CD4-positive, alpha-beta T cell treated with Interleukin-10 for 1 hour (primary cell): ENCODE measurements around the gene KLF7.

ENCODE experiments used
- DNase-seq: peaks from one replicate; pipeline ENCODE4 v3.0.0-alpha.2; 2020

Gene KLF7

GRCh38 chr2:207088839-207089238 is 76.9 kb downstream of the KLF7 start:
- DNase-seq = no peak

- no peak for DNase-seq
These were observed 77.5 kb downstream of the KLF7 start for GRCh38 chr2:207088276-207088675.

- no peak for DNase-seq
These were observed 78.5 kb downstream of the KLF7 start for GRCh38 chr2:207087046-207087902.

DNA sequence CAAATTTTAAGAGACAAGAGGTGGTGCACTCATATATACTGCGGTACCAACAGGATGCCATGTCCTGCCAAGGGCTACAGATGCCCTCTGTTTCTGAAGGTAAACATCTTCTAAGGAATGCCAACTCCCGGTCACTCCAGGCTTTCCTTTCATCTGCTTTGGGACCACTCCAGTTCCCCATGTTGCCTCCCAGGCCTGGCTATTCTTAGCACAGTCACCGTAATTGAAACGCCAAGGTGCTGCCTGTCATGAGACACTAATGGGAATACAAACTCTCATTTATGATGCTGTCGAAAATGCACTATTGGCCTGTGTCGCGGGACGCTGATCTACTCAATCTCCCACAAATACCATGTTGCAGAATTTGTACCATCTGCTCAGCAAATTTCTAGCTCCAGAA is 79.6 kb downstream of the KLF7 start:
- DNase-seq = no peak

GRCh38 chr2:207085110-207085509 is 80.6 kb downstream of the KLF7 start:
- DNase-seq = no peak

DNA sequence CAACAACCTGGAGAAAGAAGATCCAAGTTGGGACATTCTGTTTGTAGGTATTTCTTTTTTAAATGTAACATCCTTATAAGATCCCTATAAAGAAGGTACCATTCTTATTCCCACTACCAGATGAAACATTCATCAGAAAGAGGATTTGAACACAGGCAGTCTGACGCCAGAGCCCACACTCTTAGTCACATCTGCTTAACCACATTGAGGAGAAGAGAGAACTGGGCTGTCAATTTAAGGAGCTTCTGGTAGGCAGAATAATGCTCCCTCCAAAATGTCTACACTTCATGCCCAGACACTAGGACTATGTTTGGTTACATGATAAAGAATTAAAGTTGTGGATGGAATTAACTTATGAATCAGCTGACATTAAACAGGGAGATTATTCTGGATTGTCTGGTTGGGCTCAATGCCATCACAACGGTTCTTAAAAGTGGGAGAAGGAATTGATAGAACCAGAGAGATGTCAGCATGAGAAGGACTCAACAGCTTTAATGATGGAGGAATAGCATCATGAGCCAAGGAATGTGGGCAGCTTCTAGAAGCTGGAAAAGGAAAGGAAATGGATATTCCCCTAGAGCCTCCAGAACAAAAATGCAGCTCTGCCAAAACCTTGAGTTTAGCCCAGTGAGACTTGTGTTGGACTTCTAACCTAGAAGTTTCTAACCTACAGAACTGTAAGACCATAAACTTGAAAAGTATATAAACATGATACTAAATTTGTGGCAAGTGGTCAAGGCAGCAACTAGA is 82.2 kb downstream of the KLF7 start:
- DNase-seq = no peak

DNA sequence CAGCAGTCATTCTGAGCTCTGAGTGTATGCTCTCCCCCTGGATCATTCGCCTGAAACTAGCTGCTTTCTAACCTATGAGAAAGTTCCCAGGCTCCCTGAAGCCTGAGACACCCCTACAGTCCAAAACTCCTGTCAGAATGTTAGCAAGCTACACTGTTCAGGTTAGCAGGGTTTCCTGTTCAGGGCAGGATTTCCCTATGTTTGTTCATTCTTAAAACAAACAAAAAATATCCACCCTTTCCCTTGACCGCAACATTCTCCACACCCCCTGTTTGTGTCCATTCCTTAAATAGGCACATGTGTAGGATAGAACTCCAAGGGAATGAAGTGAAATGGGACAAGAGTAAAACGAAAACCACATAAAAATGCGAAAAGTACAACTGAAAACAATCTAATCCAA is 83.1 kb downstream of the KLF7 start:
- DNase-seq = no peak

DNA sequence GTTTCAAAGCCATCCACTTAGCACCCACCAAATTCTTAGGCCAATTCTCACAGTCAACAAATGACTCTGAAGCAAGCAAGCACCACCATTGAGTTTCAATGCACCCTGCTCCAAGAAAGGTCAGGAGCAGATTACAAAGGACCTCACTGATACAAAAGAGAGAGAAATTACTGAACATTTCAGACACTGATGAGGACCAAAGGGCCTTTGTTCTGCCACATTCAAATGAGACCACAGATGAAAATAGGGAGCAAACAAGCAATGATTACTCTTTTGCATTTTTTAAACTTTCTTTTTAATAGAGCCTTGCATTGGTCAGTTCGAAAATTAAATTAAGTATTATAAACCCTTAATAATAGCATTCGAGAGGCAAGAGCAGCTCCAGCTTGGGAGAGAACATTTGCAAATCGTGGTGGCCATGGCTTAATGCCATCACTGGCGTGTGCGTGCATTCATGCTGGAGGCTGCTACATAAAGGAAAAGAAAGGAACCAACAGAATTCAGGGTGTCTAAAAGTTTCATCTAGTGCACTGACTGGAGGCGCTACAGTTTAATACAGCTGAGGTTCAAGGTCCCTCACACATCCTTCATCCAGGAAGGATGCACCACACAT is 87.5 kb downstream of the KLF7 start:
- DNase-seq = no peak

DNA sequence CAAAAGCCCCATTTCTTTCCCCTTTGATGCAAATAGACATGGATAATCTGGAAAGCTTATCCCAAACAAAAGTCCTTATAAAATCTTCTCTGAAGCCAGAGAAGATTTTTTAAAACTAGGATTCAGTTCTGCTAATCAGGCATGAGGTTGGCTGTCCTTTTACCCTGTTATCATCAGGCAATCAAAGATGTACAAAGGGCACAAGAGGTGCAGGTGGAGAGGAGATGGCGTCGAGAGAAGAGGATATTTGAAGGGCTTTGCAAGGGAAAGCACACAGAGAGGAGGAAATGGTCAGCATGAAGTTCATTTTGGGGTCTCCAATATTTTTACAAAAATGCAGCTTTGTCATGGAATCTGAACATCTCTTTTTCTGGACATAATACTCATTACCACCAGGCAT is 88.5 kb downstream of the KLF7 start:
- DNase-seq = no peak

DNA sequence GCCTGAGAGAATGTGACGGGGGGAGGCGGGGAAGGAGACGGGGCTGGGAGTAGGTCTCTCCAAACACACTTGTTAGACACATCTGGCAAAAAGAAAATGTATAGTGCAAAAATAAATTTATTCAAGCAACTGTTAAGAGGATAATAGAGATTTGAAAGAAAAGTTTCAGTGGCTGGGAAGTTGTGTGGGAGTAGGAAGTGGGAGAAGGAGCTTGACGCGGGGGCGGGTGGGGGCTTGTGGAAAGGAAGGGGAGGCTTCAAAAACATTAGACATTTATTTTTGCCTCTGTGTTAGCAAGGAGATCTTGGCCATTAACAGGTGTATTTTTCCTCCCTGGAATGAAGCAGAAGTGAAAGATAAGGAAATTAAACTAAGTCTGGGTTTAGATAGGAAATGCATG is 90.3 kb downstream of the KLF7 start:
- no peak for DNase-seq

GRCh38 chr2:207073801-207074678 is 91.7 kb downstream of the KLF7 start:
- peak; percentile 34 for DNase-seq

GRCh38 chr2:207073412-207073800 is 92.3 kb downstream of the KLF7 start:
- no peak for DNase-seq

GRCh38 chr2:207072571-207072970 is 93.2 kb downstream of the KLF7 start:
- no peak for DNase-seq

DNA sequence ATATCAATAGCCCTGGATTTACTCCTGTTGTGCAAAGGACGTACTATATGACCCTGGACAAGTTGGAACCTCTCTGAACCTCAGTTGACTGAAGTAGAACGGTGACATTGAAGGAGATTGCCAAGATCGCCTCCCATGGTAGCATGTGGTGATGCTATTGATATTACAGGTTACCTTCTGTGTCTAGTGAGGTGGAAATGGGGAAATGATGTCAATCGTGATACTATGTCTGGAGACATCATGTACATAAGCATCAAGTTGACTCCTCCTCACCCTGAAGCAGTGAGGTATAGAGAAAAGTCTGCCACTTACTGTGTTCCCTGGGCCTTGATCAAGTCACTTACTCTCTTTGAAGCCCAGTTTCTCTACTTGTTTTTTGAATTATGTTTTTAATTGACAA is 93.9 kb downstream of the KLF7 start:
- no peak for DNase-seq

DNA sequence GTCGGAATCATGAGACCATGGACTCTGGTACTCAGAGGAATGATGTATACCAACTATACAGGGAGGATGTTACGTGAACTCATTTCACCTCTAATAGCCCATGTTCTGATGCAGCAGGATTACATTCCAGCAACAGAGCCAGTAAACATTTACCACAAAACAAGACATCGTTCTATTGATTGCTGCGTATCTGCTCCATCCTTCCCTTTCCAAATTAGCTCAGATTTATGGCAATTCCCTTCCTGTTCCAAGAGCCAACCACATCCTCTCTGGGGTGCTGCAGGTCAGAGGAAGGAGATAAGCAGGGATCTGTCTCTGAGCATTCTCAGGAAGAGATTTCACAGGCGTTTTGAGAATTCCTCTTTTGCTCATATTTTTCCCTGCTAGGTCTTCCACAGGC is 98.3 kb downstream of the KLF7 start:
- DNase-seq = no peak

- DNase-seq = no peak
These were observed 98.8 kb downstream of the KLF7 start for GRCh38 chr2:207066791-207067460.

DNA sequence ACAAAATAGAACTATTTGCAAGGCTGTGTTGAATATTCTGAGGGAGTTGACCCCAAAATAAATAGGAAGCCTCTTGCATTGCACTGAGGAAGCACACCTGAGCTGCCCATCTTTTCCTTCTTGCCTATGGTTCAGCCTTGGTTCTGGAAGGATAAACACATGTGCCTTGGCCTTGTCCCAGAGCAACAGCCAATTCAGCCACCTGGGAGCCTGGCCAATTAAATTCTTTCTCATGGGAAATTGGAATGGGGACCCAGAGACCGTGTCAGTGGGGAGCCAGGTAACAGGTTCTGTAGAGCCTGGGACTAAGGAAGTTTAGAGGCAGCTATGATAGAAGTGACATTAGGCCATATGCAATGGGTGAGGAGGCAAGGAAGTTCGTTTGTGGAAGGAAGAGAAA is 99.6 kb downstream of the KLF7 start:
- DNase-seq = no peak

- no peak for DNase-seq
These were observed 101.5 kb downstream of the KLF7 start for GRCh38 chr2:207064128-207064690.

DNA sequence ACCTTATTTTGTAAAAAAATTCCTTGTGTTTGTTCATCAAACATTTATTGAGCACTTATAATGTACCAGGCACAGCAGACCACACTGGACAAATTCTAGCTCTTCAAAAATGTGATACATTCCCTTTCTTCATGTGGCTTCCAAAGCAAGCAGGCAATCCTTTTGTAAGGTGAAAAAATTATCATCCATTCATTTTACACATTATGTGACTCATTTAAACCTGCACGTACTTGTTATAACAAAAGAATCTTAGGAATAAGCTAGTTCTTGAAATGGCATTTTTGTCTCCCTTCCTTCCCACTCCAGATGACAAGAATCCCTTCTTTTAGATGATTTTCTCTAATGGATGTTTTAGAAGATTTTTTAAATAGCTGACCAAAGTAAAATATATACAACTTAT is 104.6 kb downstream of the KLF7 start:
- DNase-seq = no peak

DNA sequence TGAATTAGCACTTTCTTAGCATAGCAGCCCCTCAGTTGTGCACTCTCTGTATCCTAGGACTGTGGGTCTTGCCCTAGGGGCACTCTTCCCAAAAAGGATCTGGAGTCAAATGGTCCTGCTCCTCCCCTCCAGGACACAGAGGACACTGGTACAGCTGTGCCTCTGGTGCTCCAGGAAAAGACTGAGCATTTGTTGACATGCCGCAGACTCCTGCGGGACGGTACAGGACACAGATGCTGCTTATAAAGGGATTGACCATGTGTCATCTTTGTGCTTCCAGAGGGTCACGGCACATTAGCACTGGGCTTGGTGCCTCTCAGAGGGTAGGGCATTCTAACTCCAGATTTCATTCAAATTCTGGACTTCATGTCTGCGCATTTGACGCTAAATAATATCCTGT is 110.5 kb downstream of the KLF7 start:
- no peak for DNase-seq

GRCh38 chr2:207054521-207054920 is 111.2 kb downstream of the KLF7 start:
- no peak for DNase-seq

DNA sequence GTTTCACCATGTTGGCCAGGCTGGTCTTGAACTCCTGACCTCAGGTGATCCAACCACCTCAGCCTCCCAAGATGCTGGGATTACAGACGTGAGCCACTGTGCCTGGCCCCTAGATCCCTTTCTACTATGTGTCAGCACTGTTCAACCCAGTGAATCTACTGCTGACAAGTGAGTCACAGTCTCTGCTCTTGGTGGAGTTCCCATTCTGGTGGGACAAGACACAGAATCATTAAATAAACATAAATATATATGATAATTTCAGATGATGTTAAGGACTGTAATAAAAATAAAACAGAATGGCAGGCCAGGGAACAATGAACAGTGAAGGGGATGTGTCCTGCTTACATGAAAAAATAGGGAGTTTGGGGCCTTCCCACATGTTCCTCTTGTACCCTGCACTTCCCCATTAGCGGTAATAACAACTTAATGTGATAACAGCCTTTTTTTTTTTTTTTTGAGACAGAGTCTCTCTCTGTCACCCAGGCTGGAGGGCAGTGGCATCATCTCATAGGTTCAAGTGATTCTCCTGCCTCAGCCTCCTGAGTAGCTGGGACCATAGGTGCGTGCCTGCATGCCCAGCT is 114.3 kb downstream of the KLF7 start:
- no peak for DNase-seq
